Measurements from ENCODE around the gene DSC2.

DSC2 gene

DNA sequence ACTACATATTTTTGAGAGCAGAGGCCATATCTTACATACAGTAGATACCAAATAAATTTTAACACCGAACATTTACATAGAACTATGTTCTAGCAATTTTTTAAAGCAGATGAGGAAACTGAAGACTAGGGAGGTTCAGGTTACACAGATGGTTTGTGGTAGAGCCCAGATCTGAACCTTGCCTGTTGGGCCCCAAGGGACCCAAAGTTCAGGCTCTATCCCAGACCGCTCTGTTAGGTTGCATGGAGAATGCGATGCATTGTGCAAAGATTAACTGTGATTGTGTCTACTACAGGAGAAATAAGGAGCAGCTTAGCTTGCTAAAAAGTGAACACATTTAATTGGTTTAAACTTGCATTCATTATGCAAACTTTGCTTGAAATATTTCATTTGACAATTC, 43.3 kb downstream of the DSC2 start:
- TF ChIP-seq, protein P1, sequence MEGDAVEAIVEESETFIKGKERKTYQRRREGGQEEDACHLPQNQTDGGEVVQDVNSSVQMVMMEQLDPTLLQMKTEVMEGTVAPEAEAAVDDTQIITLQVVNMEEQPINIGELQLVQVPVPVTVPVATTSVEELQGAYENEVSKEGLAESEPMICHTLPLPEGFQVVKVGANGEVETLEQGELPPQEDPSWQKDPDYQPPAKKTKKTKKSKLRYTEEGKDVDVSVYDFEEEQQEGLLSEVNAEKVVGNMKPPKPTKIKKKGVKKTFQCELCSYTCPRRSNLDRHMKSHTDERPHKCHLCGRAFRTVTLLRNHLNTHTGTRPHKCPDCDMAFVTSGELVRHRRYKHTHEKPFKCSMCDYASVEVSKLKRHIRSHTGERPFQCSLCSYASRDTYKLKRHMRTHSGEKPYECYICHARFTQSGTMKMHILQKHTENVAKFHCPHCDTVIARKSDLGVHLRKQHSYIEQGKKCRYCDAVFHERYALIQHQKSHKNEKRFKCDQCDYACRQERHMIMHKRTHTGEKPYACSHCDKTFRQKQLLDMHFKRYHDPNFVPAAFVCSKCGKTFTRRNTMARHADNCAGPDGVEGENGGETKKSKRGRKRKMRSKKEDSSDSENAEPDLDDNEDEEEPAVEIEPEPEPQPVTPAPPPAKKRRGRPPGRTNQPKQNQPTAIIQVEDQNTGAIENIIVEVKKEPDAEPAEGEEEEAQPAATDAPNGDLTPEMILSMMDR (IDR thresholded peaks at IDR 0.05; ENCODE audit: control insufficient read depth, extremely low read depth, insufficient read depth): no peak
- no peak overlapping the region for H3K4me3 ChIP-seq (ENCODE audit: low read depth, low read length)
- DNase-seq (ENCODE audit: low read depth): no peak

GRCh38 chr18:31057917-31058316, 44.3 kb downstream of the DSC2 start:
- no peak for DNase-seq (ENCODE audit: low read depth)

GRCh38 chr18:31057051-31057450, 45.2 kb downstream of the DSC2 start:
- TF ChIP-seq, protein P1 (IDR thresholded peaks at IDR 0.05; ENCODE audit: control insufficient read depth, extremely low read depth, insufficient read depth): no peak
- H3K4me3 ChIP-seq (ENCODE audit: low read depth, low read length): no peak overlapping the region
- DNase-seq (ENCODE audit: low read depth): no peak

More at GRCh38 chr18:31057917-31058316, 44.3 kb downstream of the DSC2 start:
- TF ChIP-seq, protein P1 (IDR thresholded peaks at IDR 0.05; ENCODE audit: control insufficient read depth, extremely low read depth, insufficient read depth): no peak
- no peak overlapping the region for H3K4me3 ChIP-seq (ENCODE audit: low read depth, low read length)

GRCh38 chr18:31056296-31056695, 45.9 kb downstream of the DSC2 start:
- DNase-seq (ENCODE audit: low read depth): peak; percentile 47
- TF ChIP-seq, protein P1 (IDR thresholded peaks at IDR 0.05; ENCODE audit: control insufficient read depth, extremely low read depth, insufficient read depth): no peak
- no peak overlapping the region for H3K4me3 ChIP-seq (ENCODE audit: low read depth, low read length)

DNA sequence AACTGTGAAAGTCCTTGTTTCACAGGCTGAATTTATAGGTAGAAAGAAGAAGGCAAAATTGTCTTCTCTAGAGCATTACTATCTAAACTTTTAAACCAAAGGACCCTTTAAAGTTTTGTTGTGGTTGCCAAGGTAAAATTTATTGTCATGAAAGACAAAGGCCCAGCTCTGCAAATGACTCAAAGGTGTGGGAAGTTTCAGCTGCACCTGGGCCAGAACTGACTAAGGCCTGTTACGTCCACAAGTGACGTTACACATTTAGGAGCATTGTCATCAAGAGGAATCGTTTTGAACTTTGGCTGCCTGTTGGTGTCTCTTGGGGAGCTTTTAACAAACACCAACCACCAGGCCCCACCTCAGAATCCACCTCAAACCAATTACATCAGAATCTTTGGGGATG, 51.6 kb downstream of the DSC2 start:
- no peak for DNase-seq (ENCODE audit: low read depth)
- TF ChIP-seq, protein P1 (IDR thresholded peaks at IDR 0.05; ENCODE audit: control insufficient read depth, extremely low read depth, insufficient read depth): no peak
- H3K4me3 ChIP-seq (ENCODE audit: low read depth, low read length): no peak overlapping the region

- H3K4me3 ChIP-seq (ENCODE audit: low read depth, low read length): no peak overlapping the region
- TF ChIP-seq, protein P1 (IDR thresholded peaks at IDR 0.05; ENCODE audit: control insufficient read depth, extremely low read depth, insufficient read depth): no peak
- no peak for DNase-seq (ENCODE audit: low read depth)
Observed at GRCh38 chr18:31049189-31049588, 53.0 kb downstream of the DSC2 start.

DNA sequence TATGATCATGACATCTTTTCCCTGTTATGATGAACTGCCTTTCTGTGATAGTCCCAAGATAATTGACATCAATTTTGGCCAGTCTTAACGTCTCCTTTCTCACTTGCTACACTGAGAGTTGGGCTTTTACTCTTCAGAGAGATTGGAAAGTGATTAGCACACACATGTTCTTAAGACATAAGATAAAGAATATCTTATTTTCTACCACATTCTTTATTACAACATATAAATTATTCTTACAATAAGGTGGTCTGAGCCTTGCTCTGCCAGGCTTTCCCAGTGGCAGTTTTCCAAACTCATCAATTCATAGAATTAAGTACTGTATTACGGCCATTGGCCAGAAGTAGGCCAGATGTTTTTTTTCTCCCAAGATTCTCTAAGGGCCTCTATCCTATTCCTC, 54.0 kb downstream of the DSC2 start:
- TF ChIP-seq, protein P1 (IDR thresholded peaks at IDR 0.05; ENCODE audit: control insufficient read depth, extremely low read depth, insufficient read depth): no peak
- no peak overlapping the region for H3K4me3 ChIP-seq (ENCODE audit: low read depth, low read length)
- no peak for DNase-seq (ENCODE audit: low read depth)

All from LNCaP clone FGC (cell line).